ENCODE results near the gene MYO3B.

- no peak for TF ChIP-seq YY1 (IDR thresholded peaks at IDR 0.05; ENCODE audit: low read depth)
- no peak for TF ChIP-seq TAF1 (IDR thresholded peaks at IDR 0.05; ENCODE audit: low read depth)
- no peak for TF ChIP-seq TEAD4 (IDR thresholded peaks at IDR 0.05)
- TF ChIP-seq CEBPB (IDR thresholded peaks at IDR 0.05) = no peak
- TF ChIP-seq FOXM1 (IDR thresholded peaks at IDR 0.05; ENCODE audit: borderline replicate concordance, low read depth) = no peak
- no peak for TF ChIP-seq REST (IDR thresholded peaks at IDR 0.05; ENCODE audit: low read depth)
- no peak for TF ChIP-seq RAD21 (IDR thresholded peaks at IDR 0.05; ENCODE audit: low read depth)
- TF ChIP-seq TCF12 (IDR thresholded peaks at IDR 0.05; ENCODE audit: low read depth) = no peak
These were observed 173.2 kb downstream of the MYO3B start for GRCh38 chr2:170350929-170351826.
